GM21576 (cell line): Measurements from ENCODE around the gene CYSTM1.

Experiments used
- ATAC-seq: cut with Tn5 transposase; IDR thresholded peaks from one replicate; pipeline ENCODE4 v1.9.1; 2021; ENCODE audit warnings: mild to moderate bottlenecking, moderate library complexity; ENCODE audit not compliant: unreplicated experiment

Gene CYSTM1

DNA sequence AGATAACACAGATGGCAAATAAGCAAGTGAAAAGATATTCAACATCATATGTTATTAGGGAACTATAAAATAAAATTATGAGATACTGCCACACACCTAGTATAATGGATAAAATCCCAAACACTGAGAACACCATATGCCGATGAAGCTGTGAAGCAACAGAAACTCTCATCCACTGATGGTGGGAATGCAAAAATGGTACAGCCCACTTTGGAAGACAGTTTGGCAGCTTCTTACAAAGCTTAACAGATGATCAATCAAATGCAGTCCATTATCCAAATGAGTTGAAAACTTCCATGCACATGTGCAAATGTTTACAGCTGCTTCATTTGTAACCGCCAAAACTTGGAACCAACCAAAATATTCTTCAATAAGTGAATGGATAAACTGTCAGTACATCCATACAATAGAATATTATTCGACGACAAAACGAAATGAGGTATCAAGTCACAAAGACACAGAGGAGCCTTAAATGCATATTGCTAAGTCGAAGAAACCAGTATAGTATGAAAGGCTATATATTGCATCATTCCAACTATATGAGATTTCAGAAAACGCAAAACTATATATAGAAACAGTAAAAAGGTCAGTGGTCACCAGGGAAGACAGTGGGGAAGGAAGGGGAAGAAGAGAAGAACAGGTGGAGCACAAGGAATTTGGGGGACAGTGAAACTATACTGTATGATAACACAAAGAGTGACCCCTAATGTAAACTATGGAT, 113.0 kb downstream of the CYSTM1 start:
- no peak for ATAC-seq

DNA sequence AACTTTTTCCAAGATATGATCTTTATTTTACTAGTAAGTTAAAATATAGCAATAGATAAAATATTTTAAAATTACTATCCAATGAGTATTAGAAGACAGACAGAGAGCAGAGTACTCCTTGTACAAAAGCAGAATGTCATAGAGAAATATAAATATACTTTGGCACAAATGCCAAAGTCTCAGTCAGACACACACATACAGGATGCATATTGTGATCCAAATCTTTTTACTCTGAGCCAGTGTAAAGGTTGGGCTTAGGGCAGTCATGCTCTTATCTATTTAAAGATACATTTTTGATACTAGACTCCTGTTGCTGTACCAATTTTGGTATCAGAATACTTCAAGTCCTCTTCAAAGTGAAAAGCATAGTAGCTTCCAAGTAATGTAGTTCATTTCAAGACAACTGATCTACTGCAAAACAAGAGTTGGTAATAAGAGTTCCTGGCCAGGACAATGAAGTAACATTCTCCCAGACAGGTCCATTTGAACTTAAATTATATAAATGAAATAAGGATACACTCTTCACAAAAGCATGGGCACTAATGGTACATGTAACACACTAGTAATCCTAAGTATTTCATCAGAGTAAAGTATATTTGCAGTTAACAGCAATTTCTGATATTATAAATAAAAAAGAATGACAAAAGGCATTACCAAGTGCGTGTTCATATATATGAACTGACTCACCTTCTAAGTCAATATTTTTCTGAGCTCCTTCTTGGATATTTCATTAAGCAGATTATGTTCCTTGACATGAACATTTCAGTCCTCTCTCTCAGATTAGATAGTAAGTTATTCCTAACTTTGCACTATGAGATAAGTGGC, 117.4 kb downstream of the CYSTM1 start:
- no peak for ATAC-seq
